ENCODE measurements around the gene NAMPT.

Gene NAMPT

GRCh38 chr7:106231856-106232490 lies 52.8 kb downstream of the NAMPT start:
- H3K4me3 ChIP-seq (ENCODE audit: low read length), result no peak overlapping the region
- no peak for DNase-seq (ENCODE audit: low read depth)
- TF ChIP-seq CTCF (conservative IDR thresholded peaks at IDR 0.05; ENCODE audit: low read depth, low read length), result no peak

- no peak for DNase-seq (ENCODE audit: low read depth)
- no peak for TF ChIP-seq CTCF (conservative IDR thresholded peaks at IDR 0.05; ENCODE audit: low read depth, low read length)
- H3K4me3 ChIP-seq (ENCODE audit: low read length), result no peak overlapping the region
Observed at GRCh38 chr7:106225856-106226255, 58.9 kb downstream of the NAMPT start.

- TF ChIP-seq CTCF (conservative IDR thresholded peaks at IDR 0.05; ENCODE audit: low read depth, low read length), result no peak
- DNase-seq (ENCODE audit: low read depth), result no peak
- H3K4me3 ChIP-seq (ENCODE audit: low read length), result no peak overlapping the region
Observed at GRCh38 chr7:106224797-106225196, 60.0 kb downstream of the NAMPT start.

GRCh38 chr7:106223156-106223555 lies 61.6 kb downstream of the NAMPT start:
- DNase-seq (ENCODE audit: low read depth), result no peak
- no peak overlapping the region for H3K4me3 ChIP-seq (ENCODE audit: low read length)
- TF ChIP-seq CTCF (conservative IDR thresholded peaks at IDR 0.05; ENCODE audit: low read depth, low read length), result no peak

GRCh38 chr7:106222545-106222944 lies 62.2 kb downstream of the NAMPT start:
- TF ChIP-seq CTCF (conservative IDR thresholded peaks at IDR 0.05; ENCODE audit: low read depth, low read length), result no peak
- H3K4me3 ChIP-seq (ENCODE audit: low read length), result no peak overlapping the region
- no peak for DNase-seq (ENCODE audit: low read depth)

GRCh38 chr7:106220307-106220706 lies 64.5 kb downstream of the NAMPT start:
- no peak overlapping the region for H3K4me3 ChIP-seq (ENCODE audit: low read length)
- TF ChIP-seq CTCF (conservative IDR thresholded peaks at IDR 0.05; ENCODE audit: low read depth, low read length), result no peak
- DNase-seq (ENCODE audit: low read depth), result no peak

GRCh38 chr7:106219170-106219569 lies 65.6 kb downstream of the NAMPT start:
- DNase-seq (ENCODE audit: low read depth), result no peak
- H3K4me3 ChIP-seq (ENCODE audit: low read length), result no peak overlapping the region
- no peak for TF ChIP-seq CTCF (conservative IDR thresholded peaks at IDR 0.05; ENCODE audit: low read depth, low read length)
